Upper lobe of left lung (tissue), 4 donors: ENCODE results near the gene ARHGDIG.

ENCODE experiments used
- EP300 ChIP-seq, 4 donors: sonication (generic); formaldehyde crosslinking; IDR thresholded peaks; one replicate each; pipeline ENCODE4 v1.5.1; 2017; ENCODE audit warnings: antibody characterized with exemption in 4 of 4, control low read depth in 2 of 4
- POLR2A ChIP-seq, 4 donors: fragments of 450-650 bp; IDR thresholded peaks; one replicate each; pipeline ENCODE4 v1.5.1; 2016 to 2017; ENCODE audit warnings: antibody characterized with exemption in 4 of 4, mild to moderate bottlenecking in 2 of 4
- POLR2AphosphoS5 ChIP-seq, 2 donors: sonication (generic); formaldehyde crosslinking; IDR thresholded peaks; one replicate each; pipeline ENCODE4 v1.5.1; 2017; ENCODE audit warnings: antibody characterized with exemption in 2 of 2
- TF ChIP-seq, protein P1 (sequence below), 6 experiments: fragments of 450-650 bp in 4 of 6; fragments of 200-600 bp in 2 of 6; sonication (generic) in 2 of 6; IDR thresholded peaks; one replicate each; pipeline ENCODE4 v1.5.1; 2016 to 2019; ENCODE audit warnings: antibody characterized with exemption in 6 of 6

DNA sequence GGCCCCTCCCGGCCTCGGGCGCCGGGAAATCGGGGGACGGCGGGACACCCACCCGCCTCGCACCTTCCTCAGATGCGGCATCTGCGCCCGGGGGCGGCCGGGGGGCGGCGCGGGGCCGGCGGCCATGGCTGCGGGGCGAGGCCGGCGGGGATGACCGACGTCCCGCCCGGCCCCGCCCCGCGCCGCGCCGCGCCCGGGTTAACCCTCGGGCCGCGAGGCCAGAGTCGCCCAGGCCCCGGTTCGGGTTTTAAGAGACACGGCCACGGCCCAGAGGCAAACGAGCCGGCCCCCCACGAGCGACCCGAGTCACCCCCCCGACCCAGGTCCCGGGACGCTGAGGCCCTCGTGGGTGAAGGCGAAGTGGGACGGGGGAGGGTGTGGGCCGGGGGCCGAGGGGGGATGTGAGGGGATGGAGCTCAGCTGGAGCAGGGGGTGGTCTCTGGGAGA, 4.6 kb upstream of the ARHGDIG start, which contains the start of gene RGS11:
- no peak for TF ChIP-seq POLR2A (IDR thresholded peaks at IDR 0.05)
- TF ChIP-seq, protein P1, sequence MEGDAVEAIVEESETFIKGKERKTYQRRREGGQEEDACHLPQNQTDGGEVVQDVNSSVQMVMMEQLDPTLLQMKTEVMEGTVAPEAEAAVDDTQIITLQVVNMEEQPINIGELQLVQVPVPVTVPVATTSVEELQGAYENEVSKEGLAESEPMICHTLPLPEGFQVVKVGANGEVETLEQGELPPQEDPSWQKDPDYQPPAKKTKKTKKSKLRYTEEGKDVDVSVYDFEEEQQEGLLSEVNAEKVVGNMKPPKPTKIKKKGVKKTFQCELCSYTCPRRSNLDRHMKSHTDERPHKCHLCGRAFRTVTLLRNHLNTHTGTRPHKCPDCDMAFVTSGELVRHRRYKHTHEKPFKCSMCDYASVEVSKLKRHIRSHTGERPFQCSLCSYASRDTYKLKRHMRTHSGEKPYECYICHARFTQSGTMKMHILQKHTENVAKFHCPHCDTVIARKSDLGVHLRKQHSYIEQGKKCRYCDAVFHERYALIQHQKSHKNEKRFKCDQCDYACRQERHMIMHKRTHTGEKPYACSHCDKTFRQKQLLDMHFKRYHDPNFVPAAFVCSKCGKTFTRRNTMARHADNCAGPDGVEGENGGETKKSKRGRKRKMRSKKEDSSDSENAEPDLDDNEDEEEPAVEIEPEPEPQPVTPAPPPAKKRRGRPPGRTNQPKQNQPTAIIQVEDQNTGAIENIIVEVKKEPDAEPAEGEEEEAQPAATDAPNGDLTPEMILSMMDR (IDR thresholded peaks at IDR 0.05) = no peak
- TF ChIP-seq POLR2AphosphoS5 (IDR thresholded peaks at IDR 0.05) = no peak
- TF ChIP-seq EP300 (IDR thresholded peaks at IDR 0.05) = no peak
